ENCODE data around the gene ILDR1. TPM values are rescaled to one million over a fixed set of nuclear protein-coding genes. Genes with fewer than 3 reads are reported as not detected.

ILDR1 gene
- total RNA-seq, 1 donor from 2014 or later: 0.07 TPM

- no peaks in the 10 kb centered on the region for H3K27me3 ChIP-seq
- no peaks in the 10 kb centered on the region for H3K9me3 ChIP-seq (ENCODE audit: low read depth)
- no peaks in the 10 kb centered on the region for H4K20me1 ChIP-seq (ENCODE audit: low read depth)
- H3K4me2 ChIP-seq: no peak overlapping the region
- TF ChIP-seq EZH2phosphoT487 (IDR thresholded peaks at IDR 0.05) (no peak), EZH2 (IDR thresholded peaks at IDR 0.05) (no peak), CTCF (IDR thresholded peaks at IDR 0.05) (no peak)
- no peaks in the 10 kb centered on the region for H3F3A ChIP-seq (ENCODE audit: low read depth)
- H3K4me1 Mint-ChIP-seq: peaks cover 6% of the 10 kb centered on the region
- H2AFZ ChIP-seq (replicated peaks): no peak overlapping the region
- H3K9me3 Mint-ChIP-seq: no peaks in the 10 kb centered on the region
- H3K36me3 ChIP-seq: no peaks in the 10 kb centered on the region
- H3K4me3 ChIP-seq: no peak overlapping the region
- H3K4me1 ChIP-seq: peaks cover 1% of the 10 kb centered on the region
- H3K4me3 Mint-ChIP-seq: no peak overlapping the region
- no peaks in the 10 kb centered on the region for H3K36me3 Mint-ChIP-seq
- no peak for DNase-seq (ENCODE audit: low spot score)
- H3K27ac Mint-ChIP-seq: no peak overlapping the region
- H3K79me2 ChIP-seq (ENCODE audit: low read depth): no peaks in the 10 kb centered on the region
- no peak overlapping the region for H3K27ac ChIP-seq
- H3K27me3 Mint-ChIP-seq (ENCODE audit: insufficient read depth, low read depth): no peaks in the 10 kb centered on the region
- no peak overlapping the region for H3K9ac ChIP-seq
These were observed 21.0 kb downstream of the ILDR1 start for GRCh38 chr3:122000936-122001605.

GRCh38 chr3:121999931-122000330 is 22.1 kb downstream of the ILDR1 start:
- Histone ChIP-seq H3K36me3 (no peaks in the 10 kb centered on the region), H2AFZ (replicated peaks) (no peak overlapping the region), H3K79me2 (ENCODE audit: low read depth) (no peaks in the 10 kb centered on the region), H3K9ac (no peak overlapping the region), H3K9me3 (ENCODE audit: low read depth) (no peaks in the 10 kb centered on the region), H3K27me3 (no peaks in the 10 kb centered on the region), H3K27ac (no peak overlapping the region), H3K4me2 (no peak overlapping the region), H4K20me1 (ENCODE audit: low read depth) (no peaks in the 10 kb centered on the region), H3F3A (ENCODE audit: low read depth) (no peaks in the 10 kb centered on the region), H3K4me3 (no peak overlapping the region), H3K4me1 (no peaks in the 10 kb centered on the region)
- DNase-seq (ENCODE audit: low spot score): no peak
- no peaks in the 10 kb centered on the region for H3K27me3 Mint-ChIP-seq (ENCODE audit: insufficient read depth, low read depth)
- H3K4me3 Mint-ChIP-seq: no peak overlapping the region
- no peak overlapping the region for H3K27ac Mint-ChIP-seq
- H3K9me3 Mint-ChIP-seq: no peaks in the 10 kb centered on the region
- TF ChIP-seq CTCF (IDR thresholded peaks at IDR 0.05) (no peak), EZH2 (IDR thresholded peaks at IDR 0.05) (no peak), EZH2phosphoT487 (IDR thresholded peaks at IDR 0.05) (no peak)
- no peaks in the 10 kb centered on the region for H3K36me3 Mint-ChIP-seq
- H3K4me1 Mint-ChIP-seq: no peaks in the 10 kb centered on the region

GRCh38 chr3:121998611-121999473 is 23.2 kb downstream of the ILDR1 start:
- Histone ChIP-seq H2AFZ (replicated peaks) (no peak overlapping the region), H3K4me3 (no peak overlapping the region), H4K20me1 (ENCODE audit: low read depth) (no peaks in the 10 kb centered on the region), H3K27ac (no peak overlapping the region), H3F3A (ENCODE audit: low read depth) (no peaks in the 10 kb centered on the region), H3K9ac (no peak overlapping the region), H3K9me3 (ENCODE audit: low read depth) (no peaks in the 10 kb centered on the region), H3K4me1 (no peaks in the 10 kb centered on the region), H3K4me2 (no peak overlapping the region), H3K27me3 (no peaks in the 10 kb centered on the region), H3K36me3 (no peaks in the 10 kb centered on the region), H3K79me2 (ENCODE audit: low read depth) (no peaks in the 10 kb centered on the region)
- Mint-ChIP-seq H3K4me3 (no peak overlapping the region), H3K4me1 (no peaks in the 10 kb centered on the region), H3K9me3 (no peaks in the 10 kb centered on the region), H3K36me3 (no peaks in the 10 kb centered on the region), H3K27me3 (ENCODE audit: insufficient read depth, low read depth) (no peaks in the 10 kb centered on the region), H3K27ac (no peak overlapping the region)
- TF ChIP-seq EZH2 (IDR thresholded peaks at IDR 0.05): no peak
- no peak for TF ChIP-seq EZH2phosphoT487 (IDR thresholded peaks at IDR 0.05)
- no peak for TF ChIP-seq CTCF (IDR thresholded peaks at IDR 0.05)
- DNase-seq (ENCODE audit: low spot score): no peak
